Spleen (tissue), 11 donors: ENCODE measurements around the gene MEAK7. TPM values are rescaled to one million over a fixed set of nuclear protein-coding genes. Genes with fewer than 3 reads are reported as not detected.

Source experiments
- DNase-seq: peaks from one replicate; pipeline ENCODE4 v3.0.0-alpha.2; 2020
- H3K27ac ChIP-seq, 8 donors: fragments of 200-600 bp; sonication (generic) in 7 of 8; 1 replicate in 4 of 8; 2 replicates in 4 of 8; pipeline versions ENCODE4 v1.5.0 to v1.8.0; 2016 to 2021; ENCODE audit warnings: inconsistent platforms in 4 of 8, mild to moderate bottlenecking in 4 of 8, moderate library complexity in 1 of 8
- H3K27me3 ChIP-seq, 7 donors: fragments of 200-600 bp; sonication (generic) in 6 of 7; replicated peaks in 1 of 7; 1 replicate in 4 of 7; 2 replicates in 3 of 7; pipeline versions ENCODE4 v1.5.0 to v1.8.0; 2016 to 2021; ENCODE audit warnings: inconsistent platforms in 3 of 7, mild to moderate bottlenecking in 1 of 7
- H3K36me3 ChIP-seq, 6 donors: fragments of 200-600 bp; sonication (generic) in 5 of 6; 1 replicate in 4 of 6; 2 replicates in 2 of 6; pipeline versions ENCODE4 v1.5.0 to v1.8.0; 2016 to 2021; ENCODE audit warnings: inconsistent platforms in 2 of 6
- H3K4me1 ChIP-seq, 6 donors: fragments of 200-600 bp; sonication (generic) in 5 of 6; 1 replicate in 3 of 6; 2 replicates in 3 of 6; pipeline versions ENCODE4 v1.5.0 to v1.8.0; 2016 to 2021; ENCODE audit warnings: inconsistent platforms in 3 of 6
- H3K4me3 ChIP-seq, 8 donors: fragments of 200-600 bp; sonication (generic) in 7 of 8; 1 replicate in 4 of 8; 2 replicates in 4 of 8; pipeline versions ENCODE4 v1.5.0 to v1.8.0; 2016 to 2021; ENCODE audit warnings: inconsistent platforms in 4 of 8, mild to moderate bottlenecking in 4 of 8, moderate library complexity in 2 of 8
- H3K9me3 ChIP-seq, 8 donors: fragments of 200-600 bp; sonication (generic) in 7 of 8; 1 replicate in 4 of 8; 2 replicates in 4 of 8; pipeline versions ENCODE4 v1.5.0 to v1.8.0; 2016 to 2021; ENCODE audit warnings: inconsistent platforms in 4 of 8
- POLR2A ChIP-seq, 3 donors: fragments of 450-650 bp; IDR thresholded peaks; one replicate each; pipeline ENCODE4 v1.5.1; 2017; ENCODE audit warnings: antibody characterized with exemption in 3 of 3, mild to moderate bottlenecking in 1 of 3
- POLR2AphosphoS5 ChIP-seq, 3 donors: sonication (generic); formaldehyde crosslinking; IDR thresholded peaks; one replicate each; pipeline ENCODE4 v1.5.1; 2017; ENCODE audit warnings: antibody characterized with exemption in 3 of 3
- WGBS, 5 donors: extraction: QIAGEN DNeasy Blood & Tissue Kit in 3 of 5; methylation state at CpG; one replicate each; pipeline versions ENCODE4 v1.1.5 to v1.1.7; 2013 to 2018; 5-methylcytosine and 5-hydroxymethylcytosine counted together
- intact Hi-C: fragments of 100-400 bp; cut with DNase I; formaldehyde crosslinking; loops from one replicate; pipeline ENCODE4 v1.15.0; 2023; ENCODE audit warnings: low total_unique reads
- polyA plus RNA-seq, 3 donors: library from polyadenylated mRNA; stranded (reverse); fragments of 200-250 nt; gene quantifications; one replicate each; pipeline ENCODE4 v1.2.1, GENCODE V29; 2013
- total RNA-seq, 7 donors: library from RNA; depleted of rRNA in 3 of 7; stranded (reverse); fragments of >200 nt in 3 of 7; fragmentation: NEBNext Ultra II Directional in 4 of 7; extraction: Animal tissue kit (Norgen Biotek cat#: 25700) in 4 of 7; gene quantifications; one replicate each; pipeline versions ENCODE4 v1.1.0 to v1.2.1, GENCODE V29; 2016 to 2021
- TF ChIP-seq, protein P1 (sequence below), 11 experiments: fragments of 200-600 bp in 7 of 11; fragments of 450-650 bp in 4 of 11; sonication (generic) in 4 of 11; IDR thresholded peaks in 8 of 11; conservative IDR thresholded peaks in 3 of 11; 1 replicate in 7 of 11; 2 replicates in 4 of 11; pipeline versions ENCODE4 v1.4.0 to v1.8.0; 2016 to 2021; ENCODE audit warnings: antibody characterized with exemption in 11 of 11, inconsistent platforms in 4 of 11, mild to moderate bottlenecking in 1 of 11
- donor health status: healthy with polysubstance abuse.
- donor health status: DM: no; HTN: no; CAD: no; lungs with moderate emphysema.
- donor health status: DM: no; HTN: no; CAD: no.
- donor health status: Bipolar disorder and iron deficiency.
- donor health status: healthy.
- donor health status: DM: no; HTN: no; CAD: no.
- donor health status: DM: yes; HTN: yes; CAD: no.

Gene MEAK7
- total and polyA plus RNA-seq, 10 donors: 1.5 to 14.9 (median 10.2) TPM

DNA sequence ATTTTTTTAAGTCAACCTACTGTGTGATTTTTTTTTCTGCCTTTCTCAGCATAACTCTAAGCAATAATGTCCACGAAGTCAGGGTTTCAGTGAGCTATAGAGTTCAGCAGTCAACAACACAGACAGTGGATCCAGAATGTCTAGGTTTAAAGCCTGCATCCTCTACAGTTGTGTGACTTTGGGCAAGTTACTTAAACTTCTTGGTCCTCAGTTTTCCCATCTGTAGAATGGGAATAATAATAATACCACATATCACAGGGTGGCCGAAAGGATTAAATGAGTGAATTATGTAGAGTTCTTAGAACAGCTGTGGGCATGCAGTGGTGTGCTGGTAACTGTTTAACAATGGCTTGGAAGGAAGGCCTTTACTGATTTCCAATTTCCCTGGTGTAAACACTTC, 38.8 kb upstream of the MEAK7 start:
- 83 to 92% (median 90%) methylated on average over 2 of the region's 2 CpGs for WGBS, 5 donors
- intact Hi-C loops: no loop called here
- TF ChIP-seq POLR2A (IDR thresholded peaks at IDR 0.05) (no peak), POLR2AphosphoS5 (IDR thresholded peaks at IDR 0.05) (no peak)
- TF ChIP-seq, protein P1, sequence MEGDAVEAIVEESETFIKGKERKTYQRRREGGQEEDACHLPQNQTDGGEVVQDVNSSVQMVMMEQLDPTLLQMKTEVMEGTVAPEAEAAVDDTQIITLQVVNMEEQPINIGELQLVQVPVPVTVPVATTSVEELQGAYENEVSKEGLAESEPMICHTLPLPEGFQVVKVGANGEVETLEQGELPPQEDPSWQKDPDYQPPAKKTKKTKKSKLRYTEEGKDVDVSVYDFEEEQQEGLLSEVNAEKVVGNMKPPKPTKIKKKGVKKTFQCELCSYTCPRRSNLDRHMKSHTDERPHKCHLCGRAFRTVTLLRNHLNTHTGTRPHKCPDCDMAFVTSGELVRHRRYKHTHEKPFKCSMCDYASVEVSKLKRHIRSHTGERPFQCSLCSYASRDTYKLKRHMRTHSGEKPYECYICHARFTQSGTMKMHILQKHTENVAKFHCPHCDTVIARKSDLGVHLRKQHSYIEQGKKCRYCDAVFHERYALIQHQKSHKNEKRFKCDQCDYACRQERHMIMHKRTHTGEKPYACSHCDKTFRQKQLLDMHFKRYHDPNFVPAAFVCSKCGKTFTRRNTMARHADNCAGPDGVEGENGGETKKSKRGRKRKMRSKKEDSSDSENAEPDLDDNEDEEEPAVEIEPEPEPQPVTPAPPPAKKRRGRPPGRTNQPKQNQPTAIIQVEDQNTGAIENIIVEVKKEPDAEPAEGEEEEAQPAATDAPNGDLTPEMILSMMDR (IDR thresholded peaks at IDR 0.05 in 8 of 11, conservative IDR thresholded peaks at IDR 0.05 in 3 of 11): no peak

DNA sequence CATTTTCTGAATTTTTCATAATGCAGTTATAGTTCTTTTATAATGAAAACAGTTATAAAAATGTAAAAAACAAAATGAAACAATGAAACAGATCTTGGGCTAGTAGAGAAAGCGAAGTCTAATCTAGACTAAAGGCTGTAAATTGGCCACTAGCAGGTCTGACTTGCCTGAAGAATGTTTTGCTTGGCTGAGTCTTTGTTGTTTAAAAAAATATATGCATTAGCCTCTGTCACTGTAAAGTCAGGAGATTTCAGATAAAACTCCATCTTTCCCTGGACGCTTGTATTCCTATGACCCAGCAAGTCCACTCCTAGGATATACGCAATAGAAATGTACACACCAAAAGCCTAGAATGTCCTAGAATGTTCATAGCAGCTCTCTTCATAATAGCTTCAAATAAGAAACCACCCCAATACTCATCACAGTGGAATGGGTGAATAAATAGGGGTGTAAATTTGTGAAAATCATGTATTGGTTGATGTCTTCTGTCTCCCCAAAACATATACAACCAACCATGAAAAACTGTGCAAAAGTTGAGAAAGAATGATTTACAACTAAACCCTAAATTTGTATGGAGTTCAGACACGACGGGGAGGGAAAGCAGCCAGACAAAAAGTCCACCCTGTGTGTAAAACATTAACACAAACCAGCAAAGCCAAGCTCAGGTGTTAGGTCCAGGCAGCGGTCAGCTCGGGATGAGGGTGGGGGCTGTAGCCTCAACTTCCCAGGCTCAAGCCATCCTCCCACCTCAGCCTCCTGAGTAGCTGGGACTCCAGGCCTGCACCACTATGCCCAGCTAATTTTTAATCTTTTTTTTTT, 37.7 kb upstream of the MEAK7 start:
- no peaks in the 10 kb centered on the region for H3K36me3 ChIP-seq
- peaks cover 0 to 35% (median 10%) of the 10 kb centered on the region in 6 donors for H3K4me1 ChIP-seq
- DNase-seq: peak; percentile 18
- peaks cover 0 to 12% (median 0%) of the 10 kb centered on the region in 7 donors for H3K27me3 ChIP-seq
- no peak overlapping the region for H3K4me3 ChIP-seq
- 93 to 96% (median 94%) methylated on average over 7 of the region's 7 CpGs for WGBS, 5 donors
- H3K27ac ChIP-seq: no peak overlapping the region
- no peaks in the 10 kb centered on the region for H3K9me3 ChIP-seq
- intact Hi-C loops: no loop called here
- TF ChIP-seq POLR2A (IDR thresholded peaks at IDR 0.05) (no peak), POLR2AphosphoS5 (IDR thresholded peaks at IDR 0.05) (no peak)
- TF ChIP-seq, protein P1 (IDR thresholded peaks at IDR 0.05 in 8 of 11, conservative IDR thresholded peaks at IDR 0.05 in 3 of 11): no peak

More for the DNA sequence above, 38.8 kb upstream of the MEAK7 start:
- Histone ChIP-seq H3K27ac (no peak overlapping the region), H3K4me1 (peaks cover 0 to 36% (median 11%) of the 10 kb centered on the region in 6 donors), H3K9me3 (no peaks in the 10 kb centered on the region), H3K36me3 (no peaks in the 10 kb centered on the region), H3K27me3 (peaks cover 0 to 12% (median 0%) of the 10 kb centered on the region in 7 donors), H3K4me3 (no peak overlapping the region)
- no peak for DNase-seq

DNA sequence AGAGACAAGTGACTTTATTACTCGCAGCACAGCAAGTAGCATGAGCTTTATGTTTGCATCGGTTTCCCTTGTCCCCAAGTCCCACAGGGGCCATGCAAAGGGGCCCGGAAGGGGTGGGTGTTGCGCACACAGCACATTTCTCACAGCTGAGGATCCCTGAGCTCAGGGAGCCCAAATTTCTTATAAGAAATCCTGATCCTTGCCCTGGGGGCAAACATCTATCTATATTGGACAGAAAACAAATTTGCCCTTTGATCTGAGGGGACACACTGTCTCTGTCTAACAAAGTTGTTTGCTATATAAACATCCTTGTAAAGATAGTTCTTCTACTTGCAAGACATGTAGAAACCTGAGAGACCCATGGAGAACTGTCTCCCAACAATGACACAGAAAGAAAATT, 35.7 kb upstream of the MEAK7 start:
- TF ChIP-seq POLR2AphosphoS5 (IDR thresholded peaks at IDR 0.05) (no peak), POLR2A (IDR thresholded peaks at IDR 0.05) (no peak)
- TF ChIP-seq, protein P1 (IDR thresholded peaks at IDR 0.05 in 8 of 11, conservative IDR thresholded peaks at IDR 0.05 in 3 of 11): no peak
- peaks cover 0 to 11% (median 0%) of the 10 kb centered on the region in 7 donors for H3K27me3 ChIP-seq
- DNase-seq: peak; percentile 18
- H3K9me3 ChIP-seq: no peaks in the 10 kb centered on the region
- no peak overlapping the region for H3K27ac ChIP-seq
- 91 to 99% (median 95%) methylated on average over 4 of the region's 4 CpGs for WGBS, 5 donors
- H3K4me3 ChIP-seq: no peak overlapping the region
- no peaks in the 10 kb centered on the region for H3K36me3 ChIP-seq
- intact Hi-C loops: no loop called here
- H3K4me1 ChIP-seq: peaks cover 0 to 28% (median 11%) of the 10 kb centered on the region in 6 donors

DNA sequence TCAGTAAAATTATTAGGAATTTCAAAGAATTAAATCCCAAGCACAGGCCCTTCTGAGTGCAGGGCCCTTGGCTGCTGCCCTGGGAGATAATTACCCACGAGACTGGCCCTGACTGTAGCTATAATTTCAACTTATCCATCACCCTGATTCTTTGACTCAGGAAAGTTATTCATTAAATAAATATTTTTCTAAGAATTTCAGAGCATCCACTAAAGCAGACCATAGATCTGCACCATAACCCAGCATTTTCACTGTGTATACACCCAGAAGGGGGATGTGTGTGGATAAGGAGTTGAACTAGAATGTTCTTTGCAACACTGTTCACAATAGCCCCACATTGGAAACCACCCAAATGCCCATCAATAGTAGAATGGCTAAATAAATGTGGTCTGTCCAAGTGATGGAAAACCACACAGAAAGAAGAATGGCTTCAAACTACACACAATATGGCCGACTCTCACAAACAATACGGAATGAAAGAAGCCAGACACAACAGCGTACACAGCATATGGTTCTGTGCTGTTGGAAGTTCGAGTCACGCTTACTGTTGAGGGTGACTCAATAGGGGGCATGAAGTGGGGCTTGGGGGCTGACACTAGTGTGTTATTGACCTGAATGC, 33.9 kb upstream of the MEAK7 start:
- Histone ChIP-seq H3K4me3 (no peak overlapping the region), H3K27ac (peak overlapping the region in 4 of 8 donors; percentile 35 to 65 (median 62)), H3K9me3 (no peaks in the 10 kb centered on the region), H3K36me3 (no peaks in the 10 kb centered on the region), H3K27me3 (no peaks in the 10 kb centered on the region), H3K4me1 (peaks cover under 1 to 27% (median 11%) of the 10 kb centered on the region in 6 donors)
- intact Hi-C loops: no loop called here
- DNase-seq: peak; percentile 9
- TF ChIP-seq POLR2A (IDR thresholded peaks at IDR 0.05): no peak
- TF ChIP-seq POLR2AphosphoS5 (IDR thresholded peaks at IDR 0.05): no peak
- TF ChIP-seq, protein P1 (IDR thresholded peaks at IDR 0.05 in 8 of 11, conservative IDR thresholded peaks at IDR 0.05 in 3 of 11): no peak
- 92 to 97% (median 94%) methylated on average over 6 of the region's 6 CpGs for whole genome bisulfite sequencing, 5 donors
